ENCODE measurements around the gene TAS2R38.

Gene TAS2R38

GRCh38 chr7:141950806-141951205, 22.8 kb downstream of the TAS2R38 start:
- no peak for DNase-seq (ENCODE audit: low read depth, low spot score)
- no peak overlapping the region for H3K9ac ChIP-seq (ENCODE audit: insufficient read length, low read depth)
- no peaks in the 10 kb centered on the region for H3K9me3 ChIP-seq (ENCODE audit: insufficient read depth, low read length)
- H3K36me3 ChIP-seq (ENCODE audit: insufficient read depth, insufficient read length, low read length): no peaks in the 10 kb centered on the region
- H3K4me3 ChIP-seq (ENCODE audit: insufficient read length, low read depth): no peak overlapping the region
- no peak for TF ChIP-seq SUZ12 (IDR thresholded peaks at IDR 0.05; ENCODE audit: extremely low read depth, insufficient read depth, insufficient read length)
- TF ChIP-seq YY1 (IDR thresholded peaks at IDR 0.05; ENCODE audit: insufficient read depth, insufficient read length): no peak
- no peak for TF ChIP-seq ZNF274 (IDR thresholded peaks at IDR 0.05; ENCODE audit: low read depth, low read length)
- no peaks in the 10 kb centered on the region for H3K27me3 ChIP-seq (ENCODE audit: insufficient read depth, insufficient read length)
- H3K4me1 ChIP-seq (ENCODE audit: insufficient read depth, insufficient read length): no peaks in the 10 kb centered on the region

- no peak for DNase-seq (ENCODE audit: low read depth, low spot score)
- H3K9me3 ChIP-seq (ENCODE audit: insufficient read depth, low read length): no peaks in the 10 kb centered on the region
- no peak overlapping the region for H3K9ac ChIP-seq (ENCODE audit: insufficient read length, low read depth)
- no peaks in the 10 kb centered on the region for H3K4me1 ChIP-seq (ENCODE audit: insufficient read depth, insufficient read length)
- TF ChIP-seq ZNF274 (IDR thresholded peaks at IDR 0.05; ENCODE audit: low read depth, low read length): no peak
- TF ChIP-seq SUZ12 (IDR thresholded peaks at IDR 0.05; ENCODE audit: extremely low read depth, insufficient read depth, insufficient read length): no peak
- TF ChIP-seq YY1 (IDR thresholded peaks at IDR 0.05; ENCODE audit: insufficient read depth, insufficient read length): no peak
- H3K27me3 ChIP-seq (ENCODE audit: insufficient read depth, insufficient read length): no peaks in the 10 kb centered on the region
- no peaks in the 10 kb centered on the region for H3K36me3 ChIP-seq (ENCODE audit: insufficient read depth, insufficient read length, low read length)
- no peak overlapping the region for H3K4me3 ChIP-seq (ENCODE audit: insufficient read length, low read depth)
Observed at GRCh38 chr7:141949911-141950310, 23.7 kb downstream of the TAS2R38 start.

- no peak overlapping the region for H3K4me3 ChIP-seq (ENCODE audit: insufficient read length, low read depth)
- H3K27me3 ChIP-seq (ENCODE audit: insufficient read depth, insufficient read length): no peaks in the 10 kb centered on the region
- DNase-seq (ENCODE audit: low read depth, low spot score): no peak
- no peaks in the 10 kb centered on the region for H3K4me1 ChIP-seq (ENCODE audit: insufficient read depth, insufficient read length)
- H3K9ac ChIP-seq (ENCODE audit: insufficient read length, low read depth): no peak overlapping the region
- no peaks in the 10 kb centered on the region for H3K36me3 ChIP-seq (ENCODE audit: insufficient read depth, insufficient read length, low read length)
- TF ChIP-seq YY1 (IDR thresholded peaks at IDR 0.05; ENCODE audit: insufficient read depth, insufficient read length) (no peak), ZNF274 (IDR thresholded peaks at IDR 0.05; ENCODE audit: low read depth, low read length) (no peak), SUZ12 (IDR thresholded peaks at IDR 0.05; ENCODE audit: extremely low read depth, insufficient read depth, insufficient read length) (no peak)
- H3K9me3 ChIP-seq (ENCODE audit: insufficient read depth, low read length): no peaks in the 10 kb centered on the region
Observed at GRCh38 chr7:141949451-141949850, 24.1 kb downstream of the TAS2R38 start.

- H3K36me3 ChIP-seq (ENCODE audit: insufficient read depth, insufficient read length, low read length): no peaks in the 10 kb centered on the region
- no peaks in the 10 kb centered on the region for H3K9me3 ChIP-seq (ENCODE audit: insufficient read depth, low read length)
- no peaks in the 10 kb centered on the region for H3K27me3 ChIP-seq (ENCODE audit: insufficient read depth, insufficient read length)
- TF ChIP-seq SUZ12 (IDR thresholded peaks at IDR 0.05; ENCODE audit: extremely low read depth, insufficient read depth, insufficient read length) (no peak), YY1 (IDR thresholded peaks at IDR 0.05; ENCODE audit: insufficient read depth, insufficient read length) (no peak)
- DNase-seq (ENCODE audit: low read depth, low spot score): no peak
- H3K9ac ChIP-seq (ENCODE audit: insufficient read length, low read depth): no peak overlapping the region
- H3K4me3 ChIP-seq (ENCODE audit: insufficient read length, low read depth): no peak overlapping the region
- no peaks in the 10 kb centered on the region for H3K4me1 ChIP-seq (ENCODE audit: insufficient read depth, insufficient read length)
Observed at GRCh38 chr7:141949021-141949420, 24.6 kb downstream of the TAS2R38 start.

GRCh38 chr7:141946796-141947195, 26.8 kb downstream of the TAS2R38 start, which contains the start of gene CLEC5A:
CLEC5A (minus strand) TSS chr7:141946974; CDS start chr7:141946292, 682 bp downstream.
- Histone ChIP-seq H3K9ac (ENCODE audit: insufficient read length, low read depth) (no peak within 1 kb of the TSS), H3K4me3 (ENCODE audit: insufficient read length, low read depth) (no peak within 1 kb of the TSS), H3K9me3 (ENCODE audit: insufficient read depth, low read length) (no peaks in the 10 kb centered on the region), H3K4me1 (ENCODE audit: insufficient read depth, insufficient read length) (no peaks in the 10 kb centered on the region), H3K36me3 (ENCODE audit: insufficient read depth, insufficient read length, low read length) (no peaks in the 10 kb centered on the region), H3K27me3 (ENCODE audit: insufficient read depth, insufficient read length) (no peaks in the 10 kb centered on the region)
- no peak for DNase-seq (ENCODE audit: low read depth, low spot score)
- TF ChIP-seq ZNF274 (IDR thresholded peaks at IDR 0.05; ENCODE audit: low read depth, low read length) (no peak), SUZ12 (IDR thresholded peaks at IDR 0.05; ENCODE audit: extremely low read depth, insufficient read depth, insufficient read length) (no peak), YY1 (IDR thresholded peaks at IDR 0.05; ENCODE audit: insufficient read depth, insufficient read length) (no peak)

GRCh38 chr7:141945356-141945755, 28.2 kb downstream of the TAS2R38 start:
- no peak for TF ChIP-seq YY1 (IDR thresholded peaks at IDR 0.05; ENCODE audit: insufficient read depth, insufficient read length)
- TF ChIP-seq ZNF274 (IDR thresholded peaks at IDR 0.05; ENCODE audit: low read depth, low read length): no peak
- no peak for TF ChIP-seq SUZ12 (IDR thresholded peaks at IDR 0.05; ENCODE audit: extremely low read depth, insufficient read depth, insufficient read length)

GRCh38 chr7:141944811-141945210, 28.8 kb downstream of the TAS2R38 start:
- Histone ChIP-seq H3K4me1 (ENCODE audit: insufficient read depth, insufficient read length) (no peaks in the 10 kb centered on the region), H3K27me3 (ENCODE audit: insufficient read depth, insufficient read length) (no peaks in the 10 kb centered on the region), H3K36me3 (ENCODE audit: insufficient read depth, insufficient read length, low read length) (no peaks in the 10 kb centered on the region), H3K9ac (ENCODE audit: insufficient read length, low read depth) (no peak overlapping the region), H3K4me3 (ENCODE audit: insufficient read length, low read depth) (no peak overlapping the region), H3K9me3 (ENCODE audit: insufficient read depth, low read length) (no peaks in the 10 kb centered on the region)
- TF ChIP-seq ZNF274 (IDR thresholded peaks at IDR 0.05; ENCODE audit: low read depth, low read length) (no peak), SUZ12 (IDR thresholded peaks at IDR 0.05; ENCODE audit: extremely low read depth, insufficient read depth, insufficient read length) (no peak), YY1 (IDR thresholded peaks at IDR 0.05; ENCODE audit: insufficient read depth, insufficient read length) (no peak)
- DNase-seq (ENCODE audit: low read depth, low spot score): no peak

More at GRCh38 chr7:141945356-141945755, 28.2 kb downstream of the TAS2R38 start:
- Histone ChIP-seq H3K9ac (ENCODE audit: insufficient read length, low read depth) (no peak overlapping the region), H3K4me1 (ENCODE audit: insufficient read depth, insufficient read length) (no peaks in the 10 kb centered on the region), H3K36me3 (ENCODE audit: insufficient read depth, insufficient read length, low read length) (no peaks in the 10 kb centered on the region), H3K9me3 (ENCODE audit: insufficient read depth, low read length) (no peaks in the 10 kb centered on the region), H3K27me3 (ENCODE audit: insufficient read depth, insufficient read length) (no peaks in the 10 kb centered on the region), H3K4me3 (ENCODE audit: insufficient read length, low read depth) (no peak overlapping the region)
- no peak for DNase-seq (ENCODE audit: low read depth, low spot score)
